ENCODE measurements around the gene CACNA1C.

The CACNA1C gene

DNA sequence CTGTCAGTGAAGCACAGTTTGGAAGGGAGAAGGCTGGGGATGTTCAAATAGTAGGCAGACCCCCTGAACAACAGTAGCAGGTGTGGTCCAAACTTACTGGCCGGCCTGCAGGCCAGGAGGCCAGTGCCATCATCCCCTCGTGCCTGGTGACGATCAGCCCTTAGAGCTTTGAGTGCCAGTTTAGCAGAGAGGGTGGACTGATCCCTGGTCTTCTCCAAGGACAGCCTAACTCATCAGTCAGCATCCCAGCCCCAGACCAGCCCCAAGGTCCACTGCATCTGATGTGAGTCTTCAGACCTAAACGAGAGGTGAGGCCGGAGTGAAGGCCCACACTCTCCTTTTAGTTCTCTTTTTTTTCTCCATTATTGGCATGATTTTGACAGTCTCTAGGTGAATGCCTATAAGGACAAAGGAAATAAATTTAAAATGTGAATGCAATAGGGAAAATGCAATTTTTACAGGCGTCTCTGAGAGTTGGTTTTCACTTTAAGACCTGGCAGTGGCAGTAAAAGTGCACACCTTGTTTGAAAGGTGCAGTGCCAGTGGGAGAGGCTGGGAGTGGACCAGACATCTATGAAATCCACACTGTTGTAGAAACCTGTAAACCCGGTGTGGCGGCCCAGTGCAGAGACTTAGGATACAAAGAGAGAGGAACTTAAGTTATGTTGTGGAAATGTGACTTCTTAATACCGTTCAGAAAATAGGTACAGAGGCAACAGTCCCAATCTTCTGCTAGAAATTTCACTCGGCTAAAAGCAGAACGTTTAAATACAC, 311.2 kb downstream of the CACNA1C start:
- H3K36me3 ChIP-seq, result no peaks in the 10 kb centered on the region
- H3K9me3 ChIP-seq (ENCODE audit: severe bottlenecking), result no peaks in the 10 kb centered on the region
- H3K27me3 ChIP-seq (ENCODE audit: insufficient read depth, low read depth, severe bottlenecking), result no peaks in the 10 kb centered on the region
- H3K4me3 ChIP-seq (ENCODE audit: low read depth, low read length), result no peak overlapping the region
- TF ChIP-seq, protein P1, sequence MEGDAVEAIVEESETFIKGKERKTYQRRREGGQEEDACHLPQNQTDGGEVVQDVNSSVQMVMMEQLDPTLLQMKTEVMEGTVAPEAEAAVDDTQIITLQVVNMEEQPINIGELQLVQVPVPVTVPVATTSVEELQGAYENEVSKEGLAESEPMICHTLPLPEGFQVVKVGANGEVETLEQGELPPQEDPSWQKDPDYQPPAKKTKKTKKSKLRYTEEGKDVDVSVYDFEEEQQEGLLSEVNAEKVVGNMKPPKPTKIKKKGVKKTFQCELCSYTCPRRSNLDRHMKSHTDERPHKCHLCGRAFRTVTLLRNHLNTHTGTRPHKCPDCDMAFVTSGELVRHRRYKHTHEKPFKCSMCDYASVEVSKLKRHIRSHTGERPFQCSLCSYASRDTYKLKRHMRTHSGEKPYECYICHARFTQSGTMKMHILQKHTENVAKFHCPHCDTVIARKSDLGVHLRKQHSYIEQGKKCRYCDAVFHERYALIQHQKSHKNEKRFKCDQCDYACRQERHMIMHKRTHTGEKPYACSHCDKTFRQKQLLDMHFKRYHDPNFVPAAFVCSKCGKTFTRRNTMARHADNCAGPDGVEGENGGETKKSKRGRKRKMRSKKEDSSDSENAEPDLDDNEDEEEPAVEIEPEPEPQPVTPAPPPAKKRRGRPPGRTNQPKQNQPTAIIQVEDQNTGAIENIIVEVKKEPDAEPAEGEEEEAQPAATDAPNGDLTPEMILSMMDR (IDR thresholded peaks at IDR 0.05; ENCODE audit: low read depth, low read length), result no peak
- no peak for DNase-seq
- no peak overlapping the region for H3K27ac ChIP-seq

DNA sequence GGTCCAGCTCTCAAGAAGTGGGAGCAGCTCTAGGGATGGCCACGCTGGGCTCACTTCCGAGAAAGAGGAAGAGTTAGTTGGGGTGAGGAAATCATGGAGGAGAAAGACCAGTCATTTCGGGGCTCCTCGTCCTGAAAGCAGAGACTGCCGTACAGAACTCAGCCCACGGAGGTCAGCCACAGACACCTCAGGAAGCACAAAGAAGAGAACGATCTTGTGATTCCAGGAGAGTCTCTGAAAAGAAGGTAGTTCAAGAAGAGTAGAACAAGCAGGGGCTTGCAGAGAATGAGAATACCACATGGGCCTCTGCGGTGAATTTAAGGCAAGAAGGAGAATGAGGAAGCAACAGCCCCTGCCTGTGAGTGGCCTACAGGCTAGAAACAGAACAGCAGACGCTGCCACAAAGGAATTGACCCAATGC, 311.9 kb downstream of the CACNA1C start:
- Histone ChIP-seq H3K27me3 (ENCODE audit: insufficient read depth, low read depth, severe bottlenecking) (no peaks in the 10 kb centered on the region), H3K27ac (no peak overlapping the region), H3K36me3 (no peaks in the 10 kb centered on the region), H3K4me3 (ENCODE audit: low read depth, low read length) (no peak overlapping the region), H3K9me3 (ENCODE audit: severe bottlenecking) (no peaks in the 10 kb centered on the region)
- no peak for DNase-seq
- TF ChIP-seq, protein P1 (IDR thresholded peaks at IDR 0.05; ENCODE audit: low read depth, low read length), result no peak

DNA sequence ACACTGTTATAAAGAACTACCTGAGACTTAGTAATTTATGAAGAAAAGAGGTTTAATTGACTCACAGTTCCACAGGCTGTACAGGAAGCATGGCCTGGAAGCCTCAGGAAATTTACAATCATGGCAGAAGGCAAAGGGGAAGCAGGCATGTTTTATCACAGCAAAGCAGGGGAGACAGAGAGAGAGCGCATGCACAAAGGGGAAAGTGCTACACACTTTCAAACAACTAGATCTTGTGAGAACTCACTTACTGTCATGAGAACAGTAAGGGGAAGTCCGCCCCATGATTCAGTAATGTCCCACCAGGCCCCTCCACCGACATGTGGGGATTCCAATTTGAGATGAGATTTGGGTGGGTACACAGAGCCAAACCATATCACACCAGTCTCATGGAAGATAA, 313.9 kb downstream of the CACNA1C start:
- no peak overlapping the region for H3K27ac ChIP-seq
- DNase-seq, result no peak
- H3K27me3 ChIP-seq (ENCODE audit: insufficient read depth, low read depth, severe bottlenecking), result no peaks in the 10 kb centered on the region
- no peaks in the 10 kb centered on the region for H3K9me3 ChIP-seq (ENCODE audit: severe bottlenecking)
- H3K36me3 ChIP-seq, result no peaks in the 10 kb centered on the region
- TF ChIP-seq, protein P1 (IDR thresholded peaks at IDR 0.05; ENCODE audit: low read depth, low read length), result no peak
- H3K4me3 ChIP-seq (ENCODE audit: low read depth, low read length), result no peak overlapping the region

DNA sequence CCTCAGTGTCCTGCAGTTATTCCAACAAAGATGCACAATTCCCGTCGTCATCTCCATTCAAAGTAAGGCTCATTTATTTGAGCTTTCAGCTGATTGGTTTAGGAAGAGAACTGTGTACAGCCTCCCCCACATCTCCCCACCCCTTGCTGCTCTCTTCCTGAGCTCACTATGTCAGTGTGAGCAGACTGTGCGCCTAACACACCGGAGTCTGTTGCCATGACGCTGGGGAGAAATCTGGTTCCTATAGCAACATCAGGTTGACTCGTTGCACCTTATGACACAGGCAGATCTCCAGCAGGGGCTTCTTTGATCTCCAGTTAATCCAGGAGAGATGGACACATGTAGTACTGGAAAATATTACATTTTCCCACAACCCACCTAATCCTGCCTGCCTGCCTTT, 319.4 kb downstream of the CACNA1C start:
- no peaks in the 10 kb centered on the region for H3K27me3 ChIP-seq (ENCODE audit: insufficient read depth, low read depth, severe bottlenecking)
- TF ChIP-seq, protein P1 (IDR thresholded peaks at IDR 0.05; ENCODE audit: low read depth, low read length), result no peak
- H3K4me3 ChIP-seq (ENCODE audit: low read depth, low read length), result no peak overlapping the region
- DNase-seq, result no peak
- H3K9me3 ChIP-seq (ENCODE audit: severe bottlenecking), result no peaks in the 10 kb centered on the region
- H3K27ac ChIP-seq, result no peak overlapping the region
- no peaks in the 10 kb centered on the region for H3K36me3 ChIP-seq

DNA sequence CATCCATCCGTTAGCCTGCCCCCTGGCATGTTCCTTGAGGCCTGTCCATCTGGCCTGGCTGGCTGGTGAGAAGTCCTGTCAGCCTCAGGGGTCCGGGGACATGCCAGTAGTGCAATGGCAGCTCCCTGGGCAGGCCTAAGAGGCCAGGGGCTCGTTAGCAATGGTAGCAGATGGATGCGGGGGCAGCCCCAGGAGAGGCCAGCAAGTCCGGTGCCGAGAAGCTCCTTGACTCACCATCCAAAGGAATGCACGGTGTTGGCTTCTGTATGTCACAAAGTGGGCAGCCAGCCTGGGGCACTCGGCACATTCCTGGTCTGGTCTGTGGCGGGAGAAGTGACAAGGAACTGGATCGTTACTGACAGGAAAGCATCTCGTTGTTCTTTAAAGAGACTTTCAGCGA, 319.9 kb downstream of the CACNA1C start:
- Histone ChIP-seq H3K36me3 (no peaks in the 10 kb centered on the region), H3K4me3 (ENCODE audit: low read depth, low read length) (no peak overlapping the region), H3K27ac (no peak overlapping the region), H3K27me3 (ENCODE audit: insufficient read depth, low read depth, severe bottlenecking) (no peaks in the 10 kb centered on the region), H3K9me3 (ENCODE audit: severe bottlenecking) (no peaks in the 10 kb centered on the region)
- TF ChIP-seq, protein P1 (IDR thresholded peaks at IDR 0.05; ENCODE audit: low read depth, low read length), result no peak
- DNase-seq, result no peak

DNA sequence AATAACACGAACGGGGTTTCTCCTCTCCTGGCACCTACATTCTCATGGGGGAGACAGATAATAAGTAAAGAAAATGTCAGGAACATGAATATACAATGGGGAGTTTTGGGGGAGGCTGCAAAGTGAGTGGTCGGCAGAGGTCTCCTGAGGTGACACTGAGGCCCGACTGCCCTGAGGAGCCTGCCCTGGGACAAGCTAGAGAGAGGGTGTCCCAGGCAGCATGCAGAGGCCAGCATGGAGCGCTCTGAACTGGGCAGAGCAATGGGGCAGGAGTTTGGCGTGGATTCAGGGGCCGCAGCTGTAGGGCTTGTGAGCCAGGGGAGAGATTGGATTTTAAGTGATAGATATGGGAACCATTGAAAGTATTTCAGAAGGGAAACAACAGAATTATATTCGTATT, 320.5 kb downstream of the CACNA1C start:
- no peak overlapping the region for H3K27ac ChIP-seq
- TF ChIP-seq, protein P1 (IDR thresholded peaks at IDR 0.05; ENCODE audit: low read depth, low read length), result no peak
- no peaks in the 10 kb centered on the region for H3K9me3 ChIP-seq (ENCODE audit: severe bottlenecking)
- no peaks in the 10 kb centered on the region for H3K27me3 ChIP-seq (ENCODE audit: insufficient read depth, low read depth, severe bottlenecking)
- H3K36me3 ChIP-seq, result no peaks in the 10 kb centered on the region
- H3K4me3 ChIP-seq (ENCODE audit: low read depth, low read length), result no peak overlapping the region
- no peak for DNase-seq
